Measurements from ENCODE around the gene RARA.
"Not testable (repeated sequence)": the region's sequence is repeated elsewhere in the genome, so short reads cannot be mapped to it uniquely, and the experiment has no call there.

- TF ChIP-seq CTCF, EP300, POLR2A, POLR2AphosphoS5 (IDR thresholded peaks at IDR 0.05): not testable (repeated sequence)
Measured at GRCh38 chr17:40299159-40299757, 9.7 kb upstream of the RARA start.

Data from gastroesophageal sphincter (tissue), 3 donors.